Activated CD4-positive, alpha-beta T cell treated with anti-CD3 and anti-CD28 coated beads, Interleukin-2, amount 10 ng/mL, durations not matched to agents 24 days and 14 days (primary cell): ENCODE data around the gene COMMD1. TPM values are rescaled to one million over a fixed set of nuclear protein-coding genes. Genes with fewer than 3 reads are reported as not detected.
"Not testable (repeated sequence)": the region's sequence is repeated elsewhere in the genome, so short reads cannot be mapped to it uniquely, and the experiment has no call there.

Experiments
- DNase-seq: peaks from one replicate; pipeline ENCODE4 v3.0.0; 2022
- H3K27ac Mint-ChIP-seq: one replicate; pipeline ENCODE4 v1.8.0; 2022; ENCODE audit warnings: mild to moderate bottlenecking, mixed read lengths
- H3K27me3 Mint-ChIP-seq: one replicate; pipeline ENCODE4 v1.8.0; 2022; ENCODE audit warnings: mixed read lengths
- H3K36me3 Mint-ChIP-seq: one replicate; pipeline ENCODE4 v1.8.0; 2022; ENCODE audit warnings: low read depth, mild to moderate bottlenecking, mixed read lengths
- H3K4me1 Mint-ChIP-seq: one replicate; pipeline ENCODE4 v1.8.0; 2021; ENCODE audit warnings: mixed read lengths
- H3K4me3 Mint-ChIP-seq: one replicate; pipeline ENCODE4 v1.8.0; 2022; ENCODE audit warnings: mild to moderate bottlenecking, moderate library complexity, mixed read lengths
- H3K9me3 Mint-ChIP-seq: one replicate; pipeline ENCODE4 v1.8.0; 2021; ENCODE audit warnings: mixed read lengths
- intact Hi-C: fragments of 100-400 bp; cut with micrococcal nuclease; formaldehyde crosslinking; loops from one replicate; pipeline ENCODE4 v1.15.1; 2023
- total RNA-seq: library from RNA; stranded (reverse); gene quantifications from 2 replicates; pipeline ENCODE4 v1.2.3, GENCODE V29; 2022

Gene COMMD1
- total RNA-seq, 1 donor from 2014 or later, result 27.6 TPM

GRCh38 chr2:62038975-62039771, 133.7 kb downstream of the COMMD1 start:
- H3K4me1 Mint-ChIP-seq, result peaks cover 11% of the 10 kb centered on the region
- DNase-seq, result peak; percentile 68
- H3K27me3 Mint-ChIP-seq, result no peaks in the 10 kb centered on the region

GRCh38 chr2:62040926-62041325, 135.5 kb downstream of the COMMD1 start:
- Mint-ChIP-seq H3K27ac (no peak overlapping the region), H3K36me3 (no peaks in the 10 kb centered on the region), H3K4me1 (peaks cover 11% of the 10 kb centered on the region), H3K27me3 (no peaks in the 10 kb centered on the region), H3K9me3 (no peaks in the 10 kb centered on the region), H3K4me3 (no peak overlapping the region)
- intact Hi-C loops, result no loop called here
- no peak for DNase-seq

More at GRCh38 chr2:62038975-62039771, 133.7 kb downstream of the COMMD1 start:
- intact Hi-C loops, result no loop called here
- Mint-ChIP-seq H3K9me3 (no peaks in the 10 kb centered on the region), H3K27ac (no peak overlapping the region), H3K36me3 (no peaks in the 10 kb centered on the region), H3K4me3 (no peak overlapping the region)

- H3K27ac Mint-ChIP-seq, H3K4me3 Mint-ChIP-seq, DNase-seq, intact Hi-C loops, H3K9me3 Mint-ChIP-seq, H3K36me3 Mint-ChIP-seq, H3K27me3 Mint-ChIP-seq: not testable (repeated sequence)
- peaks cover 11% of the 10 kb centered on the region for H3K4me1 Mint-ChIP-seq
Measured at GRCh38 chr2:62041701-62042385, 136.4 kb downstream of the COMMD1 start.

GRCh38 chr2:62042400-62042799, 136.9 kb downstream of the COMMD1 start:
- Mint-ChIP-seq H3K4me1 (peaks cover 11% of the 10 kb centered on the region), H3K27ac (no peak overlapping the region), H3K9me3 (no peaks in the 10 kb centered on the region), H3K36me3 (no peaks in the 10 kb centered on the region), H3K27me3 (no peaks in the 10 kb centered on the region), H3K4me3 (no peak overlapping the region)
- no peak for DNase-seq
- intact Hi-C loops, result no loop called here

- H3K9me3 Mint-ChIP-seq, result no peaks in the 10 kb centered on the region
- DNase-seq, result no peak
Measured at GRCh38 chr2:62042944-62043343, 137.5 kb downstream of the COMMD1 start.

GRCh38 chr2:62045017-62045543, 139.6 kb downstream of the COMMD1 start:
- Mint-ChIP-seq H3K4me3 (no peak overlapping the region), H3K9me3 (no peaks in the 10 kb centered on the region), H3K27ac (no peak overlapping the region), H3K36me3 (no peaks in the 10 kb centered on the region), H3K27me3 (no peaks in the 10 kb centered on the region), H3K4me1 (no peaks in the 10 kb centered on the region)
- intact Hi-C loops, result no loop called here
- DNase-seq, result no peak

More at GRCh38 chr2:62042944-62043343, 137.5 kb downstream of the COMMD1 start:
- Mint-ChIP-seq H3K27me3 (no peaks in the 10 kb centered on the region), H3K4me3 (no peak overlapping the region), H3K27ac (no peak overlapping the region), H3K36me3 (no peaks in the 10 kb centered on the region), H3K4me1 (peaks cover 11% of the 10 kb centered on the region)
- intact Hi-C loops, result no loop called here

GRCh38 chr2:62046141-62046540, 140.7 kb downstream of the COMMD1 start:
- no peaks in the 10 kb centered on the region for H3K36me3 Mint-ChIP-seq
- intact Hi-C loops, result no loop called here
- no peak overlapping the region for H3K4me3 Mint-ChIP-seq
- H3K27me3 Mint-ChIP-seq, result no peaks in the 10 kb centered on the region
- H3K27ac Mint-ChIP-seq, result no peak overlapping the region
- no peak for DNase-seq
- no peaks in the 10 kb centered on the region for H3K9me3 Mint-ChIP-seq
- no peaks in the 10 kb centered on the region for H3K4me1 Mint-ChIP-seq

GRCh38 chr2:62050456-62051045, 145.1 kb downstream of the COMMD1 start:
- Mint-ChIP-seq H3K27ac (no peak overlapping the region), H3K4me1 (peaks cover 2% of the 10 kb centered on the region), H3K36me3 (no peaks in the 10 kb centered on the region), H3K27me3 (no peaks in the 10 kb centered on the region), H3K9me3 (no peaks in the 10 kb centered on the region), H3K4me3 (no peak overlapping the region)
- intact Hi-C loops, result no loop called here
- DNase-seq, result no peak

- no peak for DNase-seq
- H3K4me1 Mint-ChIP-seq, result peaks cover 2% of the 10 kb centered on the region
- H3K27me3 Mint-ChIP-seq, result no peaks in the 10 kb centered on the region
- H3K27ac Mint-ChIP-seq, result no peak overlapping the region
- no peaks in the 10 kb centered on the region for H3K36me3 Mint-ChIP-seq
- H3K4me3 Mint-ChIP-seq, result no peak overlapping the region
- intact Hi-C loops, result no loop called here
- no peaks in the 10 kb centered on the region for H3K9me3 Mint-ChIP-seq
Measured at GRCh38 chr2:62054029-62054791, 148.7 kb downstream of the COMMD1 start.

- no peaks in the 10 kb centered on the region for H3K9me3 Mint-ChIP-seq
Measured at GRCh38 chr2:62054916-62055450, 149.5 kb downstream of the COMMD1 start.

GRCh38 chr2:62055724-62056336, 150.4 kb downstream of the COMMD1 start:
- intact Hi-C loops, result no loop called here
- Mint-ChIP-seq H3K27ac (no peak overlapping the region), H3K4me3 (no peak overlapping the region), H3K27me3 (no peaks in the 10 kb centered on the region), H3K4me1 (peaks cover 2% of the 10 kb centered on the region), H3K9me3 (no peaks in the 10 kb centered on the region), H3K36me3 (no peaks in the 10 kb centered on the region)
- no peak for DNase-seq

More at GRCh38 chr2:62054916-62055450, 149.5 kb downstream of the COMMD1 start:
- no peak for DNase-seq
- H3K27me3 Mint-ChIP-seq, result no peaks in the 10 kb centered on the region
- H3K4me1 Mint-ChIP-seq, result peaks cover 2% of the 10 kb centered on the region
- no peak overlapping the region for H3K4me3 Mint-ChIP-seq
- no peak overlapping the region for H3K27ac Mint-ChIP-seq
- H3K36me3 Mint-ChIP-seq, result no peaks in the 10 kb centered on the region
- intact Hi-C loops, result no loop called here

- Mint-ChIP-seq H3K36me3 (no peaks in the 10 kb centered on the region), H3K9me3 (no peaks in the 10 kb centered on the region), H3K4me1 (peaks cover 2% of the 10 kb centered on the region), H3K27ac (no peak overlapping the region), H3K4me3 (no peak overlapping the region), H3K27me3 (no peaks in the 10 kb centered on the region)
- no peak for DNase-seq
- intact Hi-C loops, result no loop called here
Measured at GRCh38 chr2:62056341-62056740, 150.9 kb downstream of the COMMD1 start.

- Mint-ChIP-seq H3K27ac (no peak overlapping the region), H3K27me3 (no peaks in the 10 kb centered on the region), H3K36me3 (no peaks in the 10 kb centered on the region), H3K4me1 (no peaks in the 10 kb centered on the region), H3K4me3 (no peak overlapping the region), H3K9me3 (peaks cover 3% of the 10 kb centered on the region)
- no peak for DNase-seq
- intact Hi-C loops, result no loop called here
Measured at GRCh38 chr2:62065243-62065642, 159.8 kb downstream of the COMMD1 start.
